GM10266 (cell line): Measurements from ENCODE around the gene SLC25A36.

Experiments
- DNase-seq: peaks from one replicate; pipeline ENCODE4 v3.0.0; 2012; ENCODE audit errors: extremely low spot score
- TF ChIP-seq, protein P1 (sequence below): IDR thresholded peaks from 2 replicates; pipeline ENCODE4 v1.5.1; 2012; ENCODE audit warnings: mild to moderate bottlenecking, low read depth; ENCODE audit not compliant: control insufficient read depth, insufficient read depth; ENCODE audit errors: missing control alignments

Gene SLC25A36

DNA sequence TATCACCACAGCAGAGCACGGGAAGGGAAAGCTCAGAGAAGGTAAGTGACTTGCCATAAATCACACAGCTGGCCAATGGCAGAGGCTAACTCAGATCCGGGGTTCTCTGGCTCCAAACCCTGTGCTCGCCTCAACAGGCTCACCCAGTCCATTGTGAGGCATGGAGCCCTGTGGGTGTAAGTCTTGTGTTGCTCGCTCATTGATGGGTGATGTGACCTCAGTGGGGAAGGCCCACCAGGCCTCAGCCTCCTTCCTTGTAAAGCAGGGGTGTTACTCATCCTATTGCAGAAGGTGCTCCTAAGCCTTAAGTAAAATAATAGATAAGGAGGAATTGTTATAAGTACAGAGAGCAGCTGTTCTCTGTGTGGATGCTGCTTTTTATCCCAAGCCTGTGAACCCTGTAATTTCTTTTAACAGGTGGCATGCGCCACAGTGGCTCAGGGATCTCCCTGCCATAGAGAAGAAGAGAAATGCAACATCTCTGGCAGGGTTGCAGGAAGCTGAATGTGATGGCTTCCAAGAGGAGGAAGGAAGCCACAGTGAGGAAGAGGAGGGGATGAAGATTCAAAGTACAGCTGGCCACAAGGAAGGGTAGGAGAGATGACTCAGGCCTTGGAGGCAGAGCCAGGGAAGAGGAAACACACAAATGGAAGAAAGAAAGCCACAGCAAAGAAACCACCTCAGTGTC lies 78.7 kb downstream of the SLC25A36 start:
- TF ChIP-seq, protein P1, sequence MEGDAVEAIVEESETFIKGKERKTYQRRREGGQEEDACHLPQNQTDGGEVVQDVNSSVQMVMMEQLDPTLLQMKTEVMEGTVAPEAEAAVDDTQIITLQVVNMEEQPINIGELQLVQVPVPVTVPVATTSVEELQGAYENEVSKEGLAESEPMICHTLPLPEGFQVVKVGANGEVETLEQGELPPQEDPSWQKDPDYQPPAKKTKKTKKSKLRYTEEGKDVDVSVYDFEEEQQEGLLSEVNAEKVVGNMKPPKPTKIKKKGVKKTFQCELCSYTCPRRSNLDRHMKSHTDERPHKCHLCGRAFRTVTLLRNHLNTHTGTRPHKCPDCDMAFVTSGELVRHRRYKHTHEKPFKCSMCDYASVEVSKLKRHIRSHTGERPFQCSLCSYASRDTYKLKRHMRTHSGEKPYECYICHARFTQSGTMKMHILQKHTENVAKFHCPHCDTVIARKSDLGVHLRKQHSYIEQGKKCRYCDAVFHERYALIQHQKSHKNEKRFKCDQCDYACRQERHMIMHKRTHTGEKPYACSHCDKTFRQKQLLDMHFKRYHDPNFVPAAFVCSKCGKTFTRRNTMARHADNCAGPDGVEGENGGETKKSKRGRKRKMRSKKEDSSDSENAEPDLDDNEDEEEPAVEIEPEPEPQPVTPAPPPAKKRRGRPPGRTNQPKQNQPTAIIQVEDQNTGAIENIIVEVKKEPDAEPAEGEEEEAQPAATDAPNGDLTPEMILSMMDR: no peak
- DNase-seq: no peak

DNA sequence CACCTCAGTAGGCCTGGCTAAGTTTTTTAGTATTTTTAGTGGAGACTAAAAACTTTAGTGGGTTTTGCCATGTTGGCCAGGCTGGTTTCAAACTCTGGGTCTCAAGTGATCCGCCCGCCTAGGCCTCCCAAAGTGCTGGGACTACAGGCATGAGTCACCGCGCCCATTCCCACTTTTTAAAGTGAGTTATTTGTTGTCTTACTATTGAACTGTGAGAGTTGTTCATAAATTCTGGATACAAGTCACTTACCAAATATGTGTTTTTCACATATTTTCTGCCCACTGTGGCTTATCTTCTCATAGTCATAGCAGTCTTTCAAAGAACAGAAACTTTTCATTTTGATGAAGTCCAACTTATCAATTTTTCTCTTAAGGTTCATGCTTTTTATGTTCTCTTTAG lies 79.6 kb downstream of the SLC25A36 start:
- TF ChIP-seq, protein P1: no peak
- no peak for DNase-seq
